ENCODE data around the gene KIAA0232. TPM values are rescaled to one million over a fixed set of nuclear protein-coding genes. Genes with fewer than 3 reads are reported as not detected.

The KIAA0232 gene
- total and polyA plus RNA-seq, 4 donors: 8.9 to 34.4 (median 18.5) TPM

- no peak for DNase-seq (ENCODE audit: low spot score)
- Histone ChIP-seq H3K36me3 (ENCODE audit: control insufficient read depth in 4 of 4, insufficient read depth in 3 of 4, low read depth in 1 of 4, low read length in 3 of 4) (no peaks in the 10 kb centered on the region), H3K9me3 (ENCODE audit: control insufficient read depth in 4 of 4, low read length in 3 of 4) (no peaks in the 10 kb centered on the region), H3K9ac (ENCODE audit: low read depth in 1 of 2, low read length in 2 of 2) (no peak overlapping the region), H3K4me1 (ENCODE audit: control insufficient read depth in 4 of 4, insufficient read depth in 4 of 4, low read length in 3 of 4) (peaks cover 0 to 13% (median 3%) of the 10 kb centered on the region in 4 donors), H3K4me3 (ENCODE audit: low read depth in 1 of 3, low read length in 3 of 3) (no peak overlapping the region), H3K27ac (ENCODE audit: low read depth in 1 of 2, low read length in 2 of 2) (no peak overlapping the region), H3K27me3 (ENCODE audit: control insufficient read depth in 4 of 4, insufficient read depth in 4 of 4, low read length in 3 of 4) (no peaks in the 10 kb centered on the region)
- 79% methylated on average over 8 of the region's 8 CpGs for WGBS
- TF ChIP-seq REST (IDR thresholded peaks at IDR 0.05): no peak
- TF ChIP-seq HNF4A (conservative IDR thresholded peaks at IDR 0.05): no peak
- no peak for TF ChIP-seq SP1 (IDR thresholded peaks at IDR 0.05)
- no peak for TF ChIP-seq YY1 (IDR thresholded peaks at IDR 0.05)
- no peak for TF ChIP-seq ATF3 (IDR thresholded peaks at IDR 0.05)
- TF ChIP-seq FOXA1 (IDR thresholded peaks at IDR 0.05): no peak
- TF ChIP-seq GABPA (IDR thresholded peaks at IDR 0.05 in 1 of 2, conservative IDR thresholded peaks at IDR 0.05 in 1 of 2): no peak
- no peak for TF ChIP-seq ZBTB33 (IDR thresholded peaks at IDR 0.05)
- no peak for TF ChIP-seq RAD21 (IDR thresholded peaks at IDR 0.05)
These were observed 11.3 kb upstream of the KIAA0232 start for GRCh38 chr4:6771229-6771671.

GRCh38 chr4:6772223-6772928 is 10.2 kb upstream of the KIAA0232 start:
- peak overlapping the region in 1 of 2 donors; percentile 27 for H3K27ac ChIP-seq (ENCODE audit: low read depth in 1 of 2, low read length in 2 of 2)

GRCh38 chr4:6773106-6773505 is 9.4 kb upstream of the KIAA0232 start:
- Histone ChIP-seq H3K9me3 (ENCODE audit: control insufficient read depth in 4 of 4, low read length in 3 of 4) (no peaks in the 10 kb centered on the region), H3K4me3 (ENCODE audit: low read depth in 1 of 3, low read length in 3 of 3) (no peak overlapping the region), H3K4me1 (ENCODE audit: control insufficient read depth in 4 of 4, insufficient read depth in 4 of 4, low read length in 3 of 4) (peaks cover 0 to 13% (median 3%) of the 10 kb centered on the region in 4 donors), H3K36me3 (ENCODE audit: control insufficient read depth in 4 of 4, insufficient read depth in 3 of 4, low read depth in 1 of 4, low read length in 3 of 4) (no peaks in the 10 kb centered on the region), H3K9ac (ENCODE audit: low read depth in 1 of 2, low read length in 2 of 2) (no peak overlapping the region), H3K27ac (ENCODE audit: low read depth in 1 of 2, low read length in 2 of 2) (peak overlapping the region; percentile 51 to 61), H3K27me3 (ENCODE audit: control insufficient read depth in 4 of 4, insufficient read depth in 4 of 4, low read length in 3 of 4) (no peaks in the 10 kb centered on the region)
- WGBS: 78% methylated on average over 6 of the region's 6 CpGs
- DNase-seq (ENCODE audit: low spot score): no peak
- no peak for TF ChIP-seq RAD21 (IDR thresholded peaks at IDR 0.05)
- TF ChIP-seq EGR1 (IDR thresholded peaks at IDR 0.05; ENCODE audit: low read depth in 2 of 2): no peak
- TF ChIP-seq MAX (IDR thresholded peaks at IDR 0.05): no peak
- TF ChIP-seq ATF3 (IDR thresholded peaks at IDR 0.05): no peak
- no peak for TF ChIP-seq REST (IDR thresholded peaks at IDR 0.05)
- no peak for TF ChIP-seq ZBTB33 (IDR thresholded peaks at IDR 0.05)
- no peak for TF ChIP-seq FOXA2 (IDR thresholded peaks at IDR 0.05)
- no peak for TF ChIP-seq GABPA (IDR thresholded peaks at IDR 0.05 in 1 of 2, conservative IDR thresholded peaks at IDR 0.05 in 1 of 2)
- TF ChIP-seq JUND (IDR thresholded peaks at IDR 0.05): no peak
- TF ChIP-seq HNF4A (conservative IDR thresholded peaks at IDR 0.05): no peak

More at GRCh38 chr4:6772223-6772928, 10.2 kb upstream of the KIAA0232 start:
- no peak for TF ChIP-seq JUND (IDR thresholded peaks at IDR 0.05)
- H3K4me1 ChIP-seq (ENCODE audit: control insufficient read depth in 4 of 4, insufficient read depth in 4 of 4, low read length in 3 of 4): peaks cover 0 to 13% (median 3%) of the 10 kb centered on the region in 4 donors
- WGBS: 82% methylated on average over 10 of the region's 10 CpGs
- no peak overlapping the region for H3K4me3 ChIP-seq (ENCODE audit: low read depth in 1 of 3, low read length in 3 of 3)
- no peaks in the 10 kb centered on the region for H3K27me3 ChIP-seq (ENCODE audit: control insufficient read depth in 4 of 4, insufficient read depth in 4 of 4, low read length in 3 of 4)
- no peaks in the 10 kb centered on the region for H3K9me3 ChIP-seq (ENCODE audit: control insufficient read depth in 4 of 4, low read length in 3 of 4)
- H3K9ac ChIP-seq (ENCODE audit: low read depth in 1 of 2, low read length in 2 of 2): no peak overlapping the region
- no peaks in the 10 kb centered on the region for H3K36me3 ChIP-seq (ENCODE audit: control insufficient read depth in 4 of 4, insufficient read depth in 3 of 4, low read depth in 1 of 4, low read length in 3 of 4)
- no peak for DNase-seq (ENCODE audit: low spot score)
